Erythroblast (primary cell): Measurements from ENCODE around the gene DEPP1.

Experiments
- GATA1 ChIP-seq: IDR thresholded peaks from 2 replicates; pipeline ENCODE4 v1.6.1; 2011; ENCODE audit warnings: low read depth, mild to moderate bottlenecking, control low read depth, low read length, moderate library complexity
- POLR2A ChIP-seq: IDR thresholded peaks from 2 replicates; pipeline ENCODE4 v1.6.1; 2011; ENCODE audit warnings: mild to moderate bottlenecking, low read length

DNA sequence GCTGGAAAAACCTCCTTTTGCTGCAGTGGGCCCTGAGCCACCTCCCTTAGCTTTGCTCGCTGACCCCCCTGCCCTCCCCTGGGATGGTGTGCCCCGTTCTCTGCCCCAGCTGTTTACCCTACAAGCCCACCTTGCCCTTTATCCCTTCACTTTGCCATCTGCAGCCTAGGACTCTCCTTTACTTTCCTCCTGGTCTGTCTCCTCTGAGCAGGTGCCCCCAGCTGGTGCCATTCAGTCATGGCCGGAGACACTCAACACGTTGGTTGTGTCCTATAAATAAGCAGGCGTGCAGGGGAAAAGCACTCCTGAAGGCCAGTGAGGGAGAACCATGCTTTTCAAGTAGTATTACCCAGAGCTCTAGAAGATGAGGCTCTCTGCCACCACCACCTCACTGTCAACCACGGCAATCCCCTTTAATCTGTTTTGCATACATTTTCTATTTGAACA is 12.9 kb downstream of the DEPP1 start:
- TF ChIP-seq POLR2A, result no peak
- TF ChIP-seq GATA1, result no peak
